Fibroblast of skin of left quadriceps (primary cell): ENCODE data around the gene FYB2.

ENCODE experiments used
- DNase-seq, 2 experiments: peaks; one replicate each; pipeline ENCODE4 v3.0.0-alpha.2; 2013; ENCODE audit warnings: low read depth in 2 of 2

The FYB2 gene

GRCh38 chr1:56819387-56819899, at the start of gene FYB2:
FYB2 (minus strand) TSS chr1:56819404; CDS start chr1:56819290, 114 bp downstream.
- DNase-seq: no peak

GRCh38 chr1:56868761-56869160, 49.6 kb upstream of the FYB2 start:
- DNase-seq: peak; percentile 21 to 24

- DNase-seq: no peak
Observed at GRCh38 chr1:56867491-56867890, 48.3 kb upstream of the FYB2 start.

- peak; percentile 60 to 70 for DNase-seq
Observed at GRCh38 chr1:56866656-56867055, 47.5 kb upstream of the FYB2 start.

- no peak for DNase-seq
Observed at GRCh38 chr1:56864430-56864829, 45.2 kb upstream of the FYB2 start.

GRCh38 chr1:56863265-56863992, 44.2 kb upstream of the FYB2 start:
- no peak for DNase-seq

- DNase-seq: no peak
Observed at GRCh38 chr1:56859287-56859686, 40.1 kb upstream of the FYB2 start.

GRCh38 chr1:56856186-56856585, 37.0 kb upstream of the FYB2 start:
- DNase-seq: no peak

- DNase-seq: no peak
Observed at GRCh38 chr1:56855190-56855589, 36.0 kb upstream of the FYB2 start.

- DNase-seq: no peak
Observed at GRCh38 chr1:56854521-56855099, 35.4 kb upstream of the FYB2 start, which contains the start of gene C8A. C8A (plus strand) TSS chr1:56854797; CDS start chr1:56854902, 105 bp downstream.

GRCh38 chr1:56852476-56852875, 33.3 kb upstream of the FYB2 start:
- no peak for DNase-seq

- no peak for DNase-seq
Observed at GRCh38 chr1:56850922-56851321, 31.7 kb upstream of the FYB2 start.

GRCh38 chr1:56850411-56850810, 31.2 kb upstream of the FYB2 start:
- no peak for DNase-seq

- no peak for DNase-seq
Observed at GRCh38 chr1:56849750-56850149, 30.5 kb upstream of the FYB2 start.

- no peak for DNase-seq
Observed at GRCh38 chr1:56845343-56845742, 26.1 kb upstream of the FYB2 start.

GRCh38 chr1:56844545-56845136, 25.4 kb upstream of the FYB2 start:
- DNase-seq: no peak

GRCh38 chr1:56843544-56843943, 24.3 kb upstream of the FYB2 start:
- DNase-seq: no peak

- no peak for DNase-seq
Observed at GRCh38 chr1:56838759-56839158, 19.6 kb upstream of the FYB2 start.

GRCh38 chr1:56837244-56837939, 18.2 kb upstream of the FYB2 start:
- DNase-seq: no peak

- DNase-seq: no peak
Observed at GRCh38 chr1:56836359-56836758, 17.2 kb upstream of the FYB2 start.

GRCh38 chr1:56835657-56836056, 16.5 kb upstream of the FYB2 start:
- DNase-seq: no peak
